Right atrium auricular region (tissue), 2 donors: ENCODE data around the gene MT1G. TPM values are rescaled to one million over a fixed set of nuclear protein-coding genes. Genes with fewer than 3 reads are reported as not detected.
A peak's percentile ranks its signal among the peaks of the same experiment; 100 is the strongest.

ENCODE experiments used
- DNase-seq: peaks from one replicate; pipeline ENCODE4 v3.0.0-alpha.2; 2019; ENCODE audit warnings: low spot score
- H3K27ac ChIP-seq, 2 donors: fragments of 200-600 bp; sonication (generic); 1 replicate in 1 of 2; 2 replicates in 1 of 2; pipeline ENCODE4 v1.5.1; 2016 to 2019
- H3K27me3 ChIP-seq, 2 donors: fragments of 200-600 bp; sonication (generic); one replicate each; pipeline versions ENCODE4 v1.5.1 to v1.6.0; 2017 to 2019
- H3K36me3 ChIP-seq: fragments of 200-600 bp; sonication (generic); one replicate; pipeline ENCODE4 v1.5.1; 2016
- H3K4me1 ChIP-seq, 2 donors: fragments of 200-600 bp; sonication (generic); one replicate each; pipeline versions ENCODE4 v1.5.1 to v1.6.0; 2017 to 2019
- H3K4me3 ChIP-seq, 2 donors: fragments of 200-600 bp; sonication (generic); 1 replicate in 1 of 2; 2 replicates in 1 of 2; pipeline ENCODE4 v1.5.1; 2017 to 2019; ENCODE audit warnings: mild to moderate bottlenecking in 1 of 2, moderate library complexity in 1 of 2
- H3K9me3 ChIP-seq, 2 donors: fragments of 200-600 bp; sonication (generic); one replicate each; pipeline ENCODE4 v1.5.1; 2019
- total RNA-seq, 2 donors: library from RNA; depleted of rRNA; stranded (reverse); fragments of >200 nt; gene quantifications; one replicate each; pipeline ENCODE4 v1.1.0, GENCODE V29; 2016
- TF ChIP-seq, protein P1 (sequence below), 2 donors: fragments of 200-600 bp; sonication (generic); IDR thresholded peaks; one replicate each; pipeline ENCODE4 v1.5.1; 2019; ENCODE audit warnings: antibody characterized with exemption in 2 of 2

Gene MT1G
- total RNA-seq, 2 donors from 2014 or later, result 7.2 TPM; not detected in 1

DNA sequence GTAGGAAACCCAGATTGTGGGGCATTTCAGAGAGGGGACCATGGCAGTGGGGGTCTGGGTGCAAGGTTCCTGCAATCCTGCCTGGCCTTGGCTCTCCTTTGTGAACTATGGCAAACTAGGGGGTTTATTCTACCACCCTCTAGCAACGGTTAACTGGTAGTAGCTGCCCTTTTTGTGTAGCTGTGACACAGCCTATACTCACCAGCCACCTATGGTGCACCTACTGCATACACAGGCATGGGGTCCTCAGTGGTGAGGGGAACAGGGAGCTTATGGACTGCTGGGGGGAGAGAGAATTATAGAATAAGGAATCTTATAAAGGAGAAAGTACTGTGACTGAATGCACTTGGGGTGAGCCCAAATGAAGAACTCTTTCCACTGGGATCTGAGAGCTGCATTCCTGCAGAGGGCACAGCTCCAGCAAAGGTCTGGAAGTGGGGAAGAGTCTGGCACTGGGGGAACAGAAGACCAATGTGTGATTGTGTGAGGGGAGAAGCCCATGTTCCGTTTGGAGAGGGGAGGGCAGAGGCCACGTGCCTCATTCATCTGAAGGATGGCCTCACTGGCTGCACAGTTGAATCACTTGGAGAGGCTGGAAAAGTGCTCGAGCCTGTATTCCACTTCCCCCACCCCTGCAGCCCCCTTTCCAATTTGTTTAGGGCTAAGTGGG, 16.5 kb upstream of the MT1G start:
- peaks cover 0 to 40% of the 10 kb centered on the region in 2 donors for H3K4me1 ChIP-seq
- no peak for DNase-seq
- peak overlapping the region; percentile 86 to 87 for H3K27ac ChIP-seq
- no peaks in the 10 kb centered on the region for H3K9me3 ChIP-seq
- H3K27me3 ChIP-seq, result no peaks in the 10 kb centered on the region
- TF ChIP-seq, protein P1, sequence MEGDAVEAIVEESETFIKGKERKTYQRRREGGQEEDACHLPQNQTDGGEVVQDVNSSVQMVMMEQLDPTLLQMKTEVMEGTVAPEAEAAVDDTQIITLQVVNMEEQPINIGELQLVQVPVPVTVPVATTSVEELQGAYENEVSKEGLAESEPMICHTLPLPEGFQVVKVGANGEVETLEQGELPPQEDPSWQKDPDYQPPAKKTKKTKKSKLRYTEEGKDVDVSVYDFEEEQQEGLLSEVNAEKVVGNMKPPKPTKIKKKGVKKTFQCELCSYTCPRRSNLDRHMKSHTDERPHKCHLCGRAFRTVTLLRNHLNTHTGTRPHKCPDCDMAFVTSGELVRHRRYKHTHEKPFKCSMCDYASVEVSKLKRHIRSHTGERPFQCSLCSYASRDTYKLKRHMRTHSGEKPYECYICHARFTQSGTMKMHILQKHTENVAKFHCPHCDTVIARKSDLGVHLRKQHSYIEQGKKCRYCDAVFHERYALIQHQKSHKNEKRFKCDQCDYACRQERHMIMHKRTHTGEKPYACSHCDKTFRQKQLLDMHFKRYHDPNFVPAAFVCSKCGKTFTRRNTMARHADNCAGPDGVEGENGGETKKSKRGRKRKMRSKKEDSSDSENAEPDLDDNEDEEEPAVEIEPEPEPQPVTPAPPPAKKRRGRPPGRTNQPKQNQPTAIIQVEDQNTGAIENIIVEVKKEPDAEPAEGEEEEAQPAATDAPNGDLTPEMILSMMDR (IDR thresholded peaks at IDR 0.05), result no peak
- H3K4me3 ChIP-seq, result peak overlapping the region; percentile 59 to 60
- H3K36me3 ChIP-seq, result peaks cover 4% of the 10 kb centered on the region

DNA sequence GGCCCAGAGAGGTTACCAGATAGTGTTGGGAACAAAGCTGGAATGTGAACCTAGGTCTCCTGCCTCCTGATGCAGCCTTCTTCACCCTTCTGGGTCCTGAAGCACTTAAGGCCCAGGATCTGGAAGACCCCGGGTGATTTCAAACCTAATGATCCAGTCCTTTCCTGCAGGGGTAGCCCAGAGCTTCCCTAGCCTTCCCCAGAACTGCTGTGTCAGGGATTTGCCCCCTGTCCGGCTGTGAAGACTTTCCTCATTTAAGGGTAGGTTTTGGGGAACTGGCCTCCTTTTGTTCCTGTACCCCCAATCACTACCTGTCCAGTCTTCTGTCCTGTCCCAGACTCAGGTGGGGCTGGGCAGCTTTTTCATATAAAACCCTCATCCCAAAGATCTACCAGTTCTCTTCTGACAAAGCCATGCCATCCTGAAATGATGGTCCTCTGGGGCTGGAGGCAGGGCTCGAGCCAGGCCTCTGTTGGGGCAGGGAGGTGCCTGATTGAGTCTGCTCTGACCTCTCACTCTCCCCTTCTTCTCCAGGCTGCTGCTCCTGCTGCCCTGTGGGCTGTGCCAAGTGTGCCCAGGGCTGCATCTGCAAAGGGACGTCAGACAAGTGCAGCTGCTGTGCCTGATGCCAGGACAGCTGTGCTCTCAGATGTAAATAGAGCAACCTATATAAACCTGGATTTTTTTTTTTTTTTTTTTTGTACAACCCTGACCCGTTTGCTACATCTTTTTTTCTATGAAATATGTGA, 15.7 kb upstream of the MT1G start:
- TF ChIP-seq, protein P1 (IDR thresholded peaks at IDR 0.05), result no peak
- peaks cover 0 to 40% of the 10 kb centered on the region in 2 donors for H3K4me1 ChIP-seq
- DNase-seq, result no peak
- no peaks in the 10 kb centered on the region for H3K27me3 ChIP-seq
- H3K36me3 ChIP-seq, result peaks cover 4% of the 10 kb centered on the region
- H3K9me3 ChIP-seq, result no peaks in the 10 kb centered on the region
- peak overlapping the region; percentile 86 to 87 for H3K27ac ChIP-seq
- peak overlapping the region; percentile 59 to 60 for H3K4me3 ChIP-seq

DNA sequence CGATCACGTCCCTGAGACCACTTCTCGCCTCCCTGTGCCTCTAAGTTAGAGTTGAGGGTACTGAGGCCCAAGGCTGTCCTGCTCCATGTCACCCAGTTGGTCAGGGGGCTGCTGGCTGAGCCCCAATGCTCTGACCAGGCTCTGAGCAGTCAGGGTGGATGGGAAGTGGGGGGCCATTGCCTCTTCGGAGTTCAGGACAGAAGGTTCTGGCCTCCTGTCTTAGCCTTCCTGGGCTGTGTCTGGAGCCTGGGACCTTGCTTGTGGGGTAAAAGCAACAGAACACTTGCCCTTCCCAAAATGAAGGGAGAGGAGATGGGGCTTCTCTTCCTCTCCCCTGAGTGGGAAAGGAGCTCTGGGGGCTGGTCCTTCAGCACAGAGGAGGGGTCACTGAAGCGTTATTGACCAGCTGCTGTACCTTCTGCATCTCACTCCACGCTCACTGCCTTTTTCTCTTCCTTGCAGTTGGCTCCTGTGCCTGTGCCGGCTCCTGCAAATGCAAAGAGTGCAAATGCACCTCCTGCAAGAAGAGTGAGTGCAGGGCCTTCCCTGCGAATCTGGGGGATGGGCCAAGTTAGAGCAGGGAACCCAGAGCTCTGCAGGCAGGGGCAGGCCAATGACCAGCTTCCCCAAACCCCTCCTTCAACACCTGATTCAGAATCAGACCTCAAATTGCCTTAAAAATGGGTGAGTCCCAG, 15.0 kb upstream of the MT1G start:
- Histone ChIP-seq H3K4me3 (peak overlapping the region; percentile 59 to 60), H3K9me3 (no peaks in the 10 kb centered on the region), H3K27me3 (no peaks in the 10 kb centered on the region), H3K4me1 (peaks cover 0 to 40% of the 10 kb centered on the region in 2 donors), H3K36me3 (peaks cover 4% of the 10 kb centered on the region), H3K27ac (peak overlapping the region; percentile 86 to 87)
- TF ChIP-seq, protein P1 (IDR thresholded peaks at IDR 0.05), result no peak
- no peak for DNase-seq

DNA sequence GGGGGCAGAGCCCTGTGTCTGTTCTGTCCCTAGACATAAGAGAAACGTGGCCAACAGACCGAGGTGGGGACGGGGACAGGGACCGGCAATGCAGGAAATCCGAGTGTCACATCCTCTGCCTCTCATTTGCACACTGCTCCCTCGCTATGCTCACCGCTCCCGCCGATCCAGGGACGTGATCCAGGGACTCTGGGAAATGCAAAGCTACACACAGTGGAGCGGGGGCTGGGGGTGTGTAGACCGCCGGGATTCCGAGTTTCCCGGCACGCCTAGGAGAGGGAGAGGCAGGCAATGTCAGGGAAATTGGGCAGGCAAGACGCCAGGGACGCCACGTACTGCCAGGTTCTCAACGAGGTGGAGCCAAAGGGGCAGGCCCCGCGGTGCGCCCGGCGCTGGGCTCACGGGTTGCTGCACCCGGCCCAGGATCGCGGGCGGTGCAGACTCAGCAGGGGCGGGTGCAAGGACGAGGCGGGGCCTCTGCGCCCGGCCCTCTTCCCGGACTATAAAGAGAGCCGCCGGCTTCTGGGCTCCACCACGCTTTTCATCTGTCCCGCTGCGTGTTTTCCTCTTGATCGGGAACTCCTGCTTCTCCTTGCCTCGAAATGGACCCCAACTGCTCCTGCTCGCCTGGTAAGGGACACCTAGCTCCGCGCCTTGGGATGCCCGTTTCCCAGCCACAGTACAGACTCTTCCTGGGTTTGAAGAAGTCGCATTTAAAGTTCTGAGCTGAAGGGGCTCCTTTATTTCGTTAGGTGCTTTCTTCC, 14.3 kb upstream of the MT1G start, which contains the start of gene MT1X:
Gene MT1X, plus strand, starts transcription at position 532 of the 764 bp plus-strand sequence. Its CDS starts 71 bp downstream, at position 603.
- peak; percentile 97 for DNase-seq
- no peaks in the 10 kb centered on the region for H3K9me3 ChIP-seq
- peaks cover 0 to 40% of the 10 kb centered on the region in 2 donors for H3K4me1 ChIP-seq
- peak within 1 kb of the TSS; percentile 59 to 60 for H3K4me3 ChIP-seq
- peak within 1 kb of the TSS; percentile 86 to 87 for H3K27ac ChIP-seq
- TF ChIP-seq, protein P1 (IDR thresholded peaks at IDR 0.05), result no peak
- H3K36me3 ChIP-seq, result peaks cover 4% of the 10 kb centered on the region
- H3K27me3 ChIP-seq, result no peaks in the 10 kb centered on the region

DNA sequence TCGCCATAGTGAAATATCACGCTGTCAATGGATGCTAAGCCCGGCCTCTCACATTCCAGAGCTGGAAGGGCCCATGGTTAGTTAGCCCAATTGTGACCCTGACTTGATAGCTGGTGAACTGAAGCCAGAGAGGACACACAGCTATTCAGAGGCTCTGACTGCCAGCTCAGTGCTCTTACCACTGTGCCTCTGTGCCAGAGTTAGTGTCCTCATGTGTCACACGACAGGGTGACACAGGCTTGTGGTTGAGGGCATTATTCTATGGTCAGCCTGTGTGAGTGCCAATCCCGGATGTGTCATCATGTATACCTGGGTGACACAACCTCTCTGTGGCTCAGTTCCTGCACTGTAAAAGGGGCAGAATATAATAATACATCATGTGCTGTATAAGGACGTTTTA, 12.0 kb upstream of the MT1G start:
- Histone ChIP-seq H3K27me3 (no peaks in the 10 kb centered on the region), H3K9me3 (no peaks in the 10 kb centered on the region), H3K4me3 (no peak overlapping the region), H3K36me3 (peaks cover 4% of the 10 kb centered on the region), H3K27ac (peak overlapping the region; percentile 54 to 86), H3K4me1 (peaks cover 0 to 46% of the 10 kb centered on the region in 2 donors)
- DNase-seq, result no peak
- TF ChIP-seq, protein P1 (IDR thresholded peaks at IDR 0.05), result no peak
